Measurements from ENCODE around the gene DUSP9.
A peak's percentile ranks its signal among the peaks of the same experiment; 100 is the strongest.

Gene DUSP9

DNA sequence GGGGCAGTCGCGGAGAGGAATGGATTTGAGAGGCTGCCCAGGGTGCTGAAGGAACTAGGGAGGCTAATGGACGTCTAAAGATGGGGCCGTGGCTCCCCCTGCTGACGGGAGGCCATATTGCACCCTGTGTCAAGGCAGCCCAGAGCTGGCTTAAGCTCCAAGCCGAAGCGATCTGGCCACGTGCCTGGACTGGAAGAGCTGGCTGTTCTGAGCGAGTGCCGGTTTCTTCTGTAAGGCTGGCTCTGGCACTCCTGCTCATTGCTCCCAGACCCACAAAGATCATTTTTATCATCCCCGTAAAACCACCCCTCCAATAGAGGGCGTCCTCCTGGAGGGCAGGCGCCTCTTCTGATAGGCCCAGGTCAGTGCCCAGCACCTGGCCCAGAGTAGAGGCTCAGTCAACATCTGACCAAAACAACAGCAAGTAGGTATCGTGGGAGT lies 21.0 kb downstream of the DUSP9 start:
- peak; percentile 81 for DNase-seq (ENCODE audit: low read depth)
- no peak overlapping the region for H3K4me3 ChIP-seq (ENCODE audit: low read depth, low read length)
- TF ChIP-seq, protein P1, sequence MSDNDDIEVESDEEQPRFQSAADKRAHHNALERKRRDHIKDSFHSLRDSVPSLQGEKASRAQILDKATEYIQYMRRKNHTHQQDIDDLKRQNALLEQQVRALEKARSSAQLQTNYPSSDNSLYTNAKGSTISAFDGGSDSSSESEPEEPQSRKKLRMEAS (IDR thresholded peaks at IDR 0.05; ENCODE audit: low read depth, low read length), result peak; percentile 89
- TF ChIP-seq MYC (IDR thresholded peaks at IDR 0.05; ENCODE audit: low read depth, low read length) (peak; percentile 71), POLR2A (IDR thresholded peaks at IDR 0.05; ENCODE audit: extremely low read depth, insufficient read length) (no peak)
- TF ChIP-seq, protein P2, sequence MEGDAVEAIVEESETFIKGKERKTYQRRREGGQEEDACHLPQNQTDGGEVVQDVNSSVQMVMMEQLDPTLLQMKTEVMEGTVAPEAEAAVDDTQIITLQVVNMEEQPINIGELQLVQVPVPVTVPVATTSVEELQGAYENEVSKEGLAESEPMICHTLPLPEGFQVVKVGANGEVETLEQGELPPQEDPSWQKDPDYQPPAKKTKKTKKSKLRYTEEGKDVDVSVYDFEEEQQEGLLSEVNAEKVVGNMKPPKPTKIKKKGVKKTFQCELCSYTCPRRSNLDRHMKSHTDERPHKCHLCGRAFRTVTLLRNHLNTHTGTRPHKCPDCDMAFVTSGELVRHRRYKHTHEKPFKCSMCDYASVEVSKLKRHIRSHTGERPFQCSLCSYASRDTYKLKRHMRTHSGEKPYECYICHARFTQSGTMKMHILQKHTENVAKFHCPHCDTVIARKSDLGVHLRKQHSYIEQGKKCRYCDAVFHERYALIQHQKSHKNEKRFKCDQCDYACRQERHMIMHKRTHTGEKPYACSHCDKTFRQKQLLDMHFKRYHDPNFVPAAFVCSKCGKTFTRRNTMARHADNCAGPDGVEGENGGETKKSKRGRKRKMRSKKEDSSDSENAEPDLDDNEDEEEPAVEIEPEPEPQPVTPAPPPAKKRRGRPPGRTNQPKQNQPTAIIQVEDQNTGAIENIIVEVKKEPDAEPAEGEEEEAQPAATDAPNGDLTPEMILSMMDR (IDR thresholded peaks at IDR 0.05; ENCODE audit: low read depth, low read length), result peak; percentile 69

DNA sequence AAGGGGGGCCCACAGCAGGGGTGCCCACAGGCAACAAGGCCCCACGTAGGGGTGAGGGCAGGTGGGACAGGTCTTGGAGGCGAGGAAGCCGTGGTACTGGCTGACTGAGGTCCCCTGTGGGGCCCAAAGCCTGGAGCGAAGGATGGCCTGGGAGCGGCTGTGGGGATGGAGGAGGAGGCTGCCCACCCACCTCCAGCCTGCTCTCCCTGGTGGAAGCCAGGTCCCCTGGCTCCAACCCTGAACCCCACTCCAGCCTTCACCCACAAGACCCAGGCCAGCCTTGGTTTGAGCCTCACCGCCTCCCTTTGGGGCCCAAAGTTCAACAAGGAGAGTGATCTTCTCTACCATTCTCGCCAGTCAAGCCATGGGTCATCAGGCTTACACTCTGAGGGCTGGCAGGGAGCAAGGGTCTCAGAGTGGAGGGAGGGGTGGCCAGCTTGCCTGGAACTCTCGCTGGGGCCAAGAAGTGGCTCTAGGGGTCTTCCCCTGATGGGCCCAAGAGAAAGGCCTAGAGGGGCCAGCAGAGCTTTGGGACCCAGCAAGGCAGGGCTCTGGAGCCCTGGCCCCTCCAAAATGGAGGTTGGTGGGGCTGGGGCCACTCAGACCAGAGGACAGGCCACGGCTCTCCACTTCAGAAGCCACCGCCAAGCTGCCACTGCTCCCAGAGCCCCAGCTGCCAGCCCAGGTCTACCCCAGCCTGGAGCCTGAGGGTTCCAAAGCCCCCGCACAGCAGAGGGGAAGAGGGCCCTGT lies 21.6 kb downstream of the DUSP9 start:
- H3K4me3 ChIP-seq (ENCODE audit: low read depth, low read length), result no peak overlapping the region
- TF ChIP-seq, protein P2 (IDR thresholded peaks at IDR 0.05; ENCODE audit: low read depth, low read length), result no peak
- TF ChIP-seq MYC (IDR thresholded peaks at IDR 0.05; ENCODE audit: low read depth, low read length), result no peak
- no peak for TF ChIP-seq POLR2A (IDR thresholded peaks at IDR 0.05; ENCODE audit: extremely low read depth, insufficient read length)
- TF ChIP-seq, protein P1 (IDR thresholded peaks at IDR 0.05; ENCODE audit: low read depth, low read length), result no peak
- DNase-seq (ENCODE audit: low read depth), result no peak

DNA sequence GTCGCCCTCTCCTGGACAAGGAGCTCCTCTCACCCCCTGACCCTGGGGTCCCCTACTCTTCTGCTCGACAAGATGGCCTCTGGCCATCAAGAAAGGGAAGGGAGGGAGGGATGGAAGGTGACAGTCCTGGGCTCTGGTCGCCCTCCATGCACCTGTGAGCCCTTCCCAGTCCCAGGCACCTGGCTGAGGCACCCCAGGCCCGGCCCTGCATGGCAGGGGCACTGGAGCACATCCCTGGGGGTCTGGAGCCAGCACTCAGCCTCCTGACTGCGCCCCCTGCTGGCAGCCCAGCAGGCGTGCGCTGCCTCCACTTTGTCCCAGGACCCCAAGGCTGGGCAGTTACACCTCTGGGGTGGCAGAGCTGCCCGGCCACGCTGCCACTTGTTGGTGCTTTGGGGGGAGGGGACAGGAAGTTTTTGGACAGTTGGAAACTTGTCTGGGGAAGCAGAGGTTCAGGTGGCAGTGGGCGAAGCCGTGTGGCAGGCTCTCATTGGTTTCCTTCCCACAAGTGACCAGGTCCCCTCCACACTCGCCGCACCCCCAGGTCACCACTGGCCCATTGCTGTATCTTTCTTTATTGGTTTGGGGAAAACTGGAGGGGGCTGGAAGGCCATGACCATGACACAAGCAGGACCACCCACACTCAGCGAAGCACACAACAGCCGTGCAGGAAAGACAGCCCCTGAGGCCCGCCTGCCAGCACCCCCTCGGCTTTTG lies 22.3 kb downstream of the DUSP9 start:
- no peak for TF ChIP-seq MYC (IDR thresholded peaks at IDR 0.05; ENCODE audit: low read depth, low read length)
- TF ChIP-seq, protein P2 (IDR thresholded peaks at IDR 0.05; ENCODE audit: low read depth, low read length), result peak; percentile 74
- peak; percentile 58 for DNase-seq (ENCODE audit: low read depth)
- H3K4me3 ChIP-seq (ENCODE audit: low read depth, low read length), result no peak overlapping the region

DNA sequence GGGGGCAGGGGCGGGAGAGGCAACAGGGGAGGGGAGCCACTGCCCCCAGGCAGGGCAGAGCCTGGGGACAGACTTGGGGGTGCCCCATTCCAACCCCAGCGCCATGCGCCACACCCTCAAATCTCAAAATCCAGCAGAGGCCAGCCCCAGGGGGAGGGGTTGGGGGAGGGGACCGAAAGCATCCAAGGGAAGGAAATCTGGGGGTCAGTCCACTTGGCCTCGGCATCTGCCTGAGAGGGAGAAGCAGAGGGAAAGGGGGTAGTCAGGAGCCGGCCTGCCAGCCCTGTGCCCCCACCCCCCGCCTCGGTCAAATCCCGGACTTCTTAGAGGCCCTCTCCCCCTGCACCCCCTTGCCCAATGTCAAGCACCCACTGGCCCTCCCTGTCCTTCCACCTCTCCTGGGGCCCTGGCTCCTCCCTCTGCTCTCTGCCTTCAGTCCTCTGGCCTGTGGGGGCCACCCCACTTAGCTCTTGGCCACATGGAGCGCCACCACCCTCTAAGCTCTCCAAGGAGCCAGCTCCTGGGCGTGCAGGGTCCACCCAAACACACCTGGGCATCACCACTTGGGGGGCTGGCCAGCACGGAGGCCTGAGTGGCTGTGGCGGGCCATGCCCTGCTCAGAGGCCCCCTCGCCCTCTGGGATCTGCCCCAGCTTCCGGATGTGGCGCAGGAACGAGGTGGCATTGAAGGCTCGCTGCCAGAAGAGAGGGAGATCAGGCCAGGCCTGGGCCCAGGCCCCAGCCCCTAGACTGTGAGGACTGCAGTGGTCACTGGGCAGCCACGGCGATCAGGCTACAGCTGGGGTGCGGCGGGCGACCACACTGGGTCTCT lies 23.1 kb downstream of the DUSP9 start:
- H3K4me3 ChIP-seq (ENCODE audit: low read depth, low read length), result no peak overlapping the region
- TF ChIP-seq MYC (IDR thresholded peaks at IDR 0.05; ENCODE audit: low read depth, low read length) (no peak), POLR2A (IDR thresholded peaks at IDR 0.05; ENCODE audit: extremely low read depth, insufficient read length) (no peak)
- TF ChIP-seq, protein P1 (IDR thresholded peaks at IDR 0.05; ENCODE audit: low read depth, low read length), result no peak
- TF ChIP-seq, protein P2 (IDR thresholded peaks at IDR 0.05; ENCODE audit: low read depth, low read length), result no peak
- DNase-seq (ENCODE audit: low read depth), result no peak

DNA sequence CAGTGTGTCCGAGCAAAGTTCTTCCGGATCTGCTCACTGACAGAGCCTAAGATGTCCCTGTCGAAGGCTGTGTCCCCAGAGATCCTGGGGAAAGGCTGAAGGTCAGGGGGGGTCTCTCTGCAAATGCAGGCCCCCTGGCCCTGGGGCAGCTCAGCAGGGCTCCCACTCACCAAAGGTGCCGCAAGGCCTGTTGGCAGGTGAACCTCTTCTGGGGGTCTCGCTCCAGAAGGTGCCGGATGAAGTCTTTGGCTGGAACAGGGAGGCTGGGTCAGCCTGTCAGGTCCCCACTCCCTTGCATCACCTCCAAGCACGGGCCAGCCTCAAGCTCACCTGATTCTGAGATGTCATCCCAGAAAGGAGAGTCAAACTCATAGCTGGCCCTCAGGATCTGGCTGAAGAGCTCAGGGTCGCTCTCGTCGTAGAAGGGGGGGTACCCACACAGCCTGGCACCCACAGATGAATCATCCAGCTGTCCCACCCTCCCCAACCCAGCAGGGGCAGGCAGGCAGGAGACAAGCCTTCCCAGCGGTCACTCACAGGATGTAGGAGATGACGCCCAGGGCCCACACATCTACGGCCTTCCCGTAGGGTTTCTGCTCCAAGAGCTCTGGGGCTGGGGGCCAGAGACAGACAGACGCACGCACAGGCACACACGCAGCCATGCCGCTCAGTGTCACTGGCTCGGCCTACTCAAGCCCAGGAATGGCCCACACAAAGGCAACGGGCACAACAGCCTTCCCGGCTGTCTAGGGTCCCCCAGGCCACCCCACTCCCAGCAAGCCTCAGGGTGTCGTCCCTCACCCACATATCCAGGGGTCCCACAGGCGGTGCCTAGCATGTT lies 24.0 kb downstream of the DUSP9 start:
- H3K4me3 ChIP-seq (ENCODE audit: low read depth, low read length), result no peak overlapping the region
- TF ChIP-seq, protein P1 (IDR thresholded peaks at IDR 0.05; ENCODE audit: low read depth, low read length), result no peak
- TF ChIP-seq, protein P2 (IDR thresholded peaks at IDR 0.05; ENCODE audit: low read depth, low read length), result no peak
- TF ChIP-seq POLR2A (IDR thresholded peaks at IDR 0.05; ENCODE audit: extremely low read depth, insufficient read length) (no peak), MYC (IDR thresholded peaks at IDR 0.05; ENCODE audit: low read depth, low read length) (no peak)
- DNase-seq (ENCODE audit: low read depth), result no peak

Measured in NB4 (cell line).